ENCODE results near the gene KANTR.
"Not testable (repeated sequence)": the region's sequence is repeated elsewhere in the genome, so short reads cannot be mapped to it uniquely, and the experiment has no call there.

KANTR gene

DNA sequence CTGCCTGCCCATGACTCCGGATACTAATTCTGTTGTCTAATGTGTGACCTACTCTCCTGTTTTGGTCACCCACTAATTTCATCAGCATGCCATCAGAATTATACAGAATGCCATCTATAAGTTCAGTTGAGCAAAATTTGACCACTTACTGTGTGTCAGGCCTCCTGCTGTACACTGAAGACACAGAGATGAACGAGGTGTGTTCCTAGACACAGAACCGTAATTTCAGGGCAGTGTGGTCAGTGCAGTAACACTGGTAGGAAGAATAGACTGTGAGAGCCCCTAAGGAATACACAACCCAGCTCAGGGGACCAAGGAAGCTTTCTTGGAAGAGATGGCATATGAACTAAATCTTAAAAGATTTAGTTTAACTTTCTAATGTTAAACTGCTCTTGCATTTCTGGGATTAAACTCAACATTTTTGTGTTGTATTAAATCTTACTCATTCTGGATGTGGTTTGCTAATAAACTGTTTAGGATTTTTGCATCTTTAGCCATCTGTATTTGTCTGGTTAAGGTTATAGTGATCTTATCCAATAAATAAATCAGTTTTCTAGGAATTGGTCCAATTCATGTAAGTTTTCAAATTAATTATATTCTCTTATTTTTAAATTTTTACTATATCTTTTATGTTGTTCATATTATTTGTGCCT lies 34.3 kb downstream of the KANTR start:
- DNase-seq (ENCODE audit: low spot score) = no peak

- DNase-seq (ENCODE audit: low spot score) = no peak
These were observed 39.5 kb downstream of the KANTR start for GRCh38 chrX:53133400-53133799.

GRCh38 chrX:53135581-53135980 lies 41.6 kb downstream of the KANTR start:
- DNase-seq (ENCODE audit: low spot score) = no peak

DNA sequence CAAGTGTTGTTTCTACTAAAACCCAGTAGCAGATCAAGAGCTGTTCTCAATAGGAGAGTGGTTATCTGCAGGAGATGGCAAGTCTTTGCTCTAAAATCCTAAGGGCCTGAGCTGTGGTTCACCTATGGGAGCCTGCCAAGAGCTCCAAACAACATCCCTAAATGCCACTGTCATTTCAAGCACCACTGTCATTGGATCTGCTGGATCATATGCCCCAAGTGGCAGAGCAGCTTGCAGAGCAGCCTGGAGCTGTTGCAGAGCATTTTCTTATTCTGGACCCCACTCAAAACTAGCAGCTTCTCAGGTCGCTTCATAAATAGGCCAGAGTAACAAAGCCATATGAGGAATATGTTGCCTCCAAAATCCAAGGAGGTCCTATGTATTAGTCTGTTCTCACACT lies 59.6 kb downstream of the KANTR start:
- DNase-seq (ENCODE audit: low spot score) = no peak

DNA sequence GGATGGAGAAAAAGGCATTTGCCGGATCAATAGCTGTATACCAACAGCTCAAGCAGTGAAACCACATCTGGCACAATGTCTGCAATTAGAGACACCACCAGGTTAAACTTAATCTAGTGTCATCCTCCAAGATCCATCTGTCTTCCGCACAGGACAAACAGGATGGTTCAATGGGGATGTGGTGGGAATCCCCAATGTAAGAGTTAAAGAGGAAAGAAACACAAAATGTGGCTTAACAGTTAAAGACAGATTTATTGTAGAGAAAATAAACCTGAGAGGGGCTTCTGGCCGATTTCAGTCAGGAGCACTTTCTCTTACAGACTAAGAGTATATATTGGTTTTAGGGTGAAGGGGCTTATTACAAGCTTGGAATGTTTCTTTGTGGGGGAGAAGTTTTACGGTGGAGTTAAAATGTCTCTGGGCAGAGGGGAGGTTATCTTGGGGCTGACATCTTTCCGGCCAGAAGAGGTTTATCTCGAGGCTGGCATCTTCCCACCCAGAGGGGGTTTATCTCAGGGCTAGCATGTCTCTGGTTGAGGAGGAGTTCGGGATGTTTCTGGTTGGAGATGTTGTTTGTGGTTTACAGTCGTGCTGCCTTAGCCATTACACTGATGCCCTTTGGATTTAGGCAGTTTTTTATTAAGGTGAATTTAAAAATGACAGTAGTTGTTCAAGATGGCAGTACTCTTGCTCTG lies 61.7 kb downstream of the KANTR start:
- DNase-seq (ENCODE audit: low spot score) = no peak

DNA sequence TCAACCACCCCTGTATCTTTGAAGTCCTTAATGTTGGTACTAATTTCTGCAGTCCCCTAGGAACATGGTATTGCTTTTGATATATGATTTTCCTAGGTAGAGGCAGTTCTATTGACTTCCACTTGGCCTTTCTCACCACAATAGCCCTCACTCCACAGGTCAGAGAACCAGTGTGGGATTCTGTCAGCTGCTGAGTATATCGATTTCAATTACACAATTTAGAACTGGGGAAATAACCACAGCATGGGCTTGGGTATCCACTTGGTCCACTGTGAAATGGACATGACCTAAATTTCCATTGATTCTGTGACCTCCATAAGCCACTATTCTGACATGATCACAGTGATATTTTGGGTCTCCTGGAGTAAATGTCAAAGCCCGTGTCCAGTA lies 62.3 kb downstream of the KANTR start:
- no peak for DNase-seq (ENCODE audit: low spot score)

GRCh38 chrX:53159184-53159583 lies 65.2 kb downstream of the KANTR start:
- no peak for DNase-seq (ENCODE audit: low spot score)

GRCh38 chrX:53160297-53160983 lies 66.5 kb downstream of the KANTR start:
- no peak for DNase-seq (ENCODE audit: low spot score)

- DNase-seq (ENCODE audit: low spot score) = no peak
These were observed 69.5 kb downstream of the KANTR start for GRCh38 chrX:53163436-53163835.

GRCh38 chrX:53164566-53164965 lies 70.6 kb downstream of the KANTR start:
- DNase-seq (ENCODE audit: low spot score) = not testable (repeated sequence)

DNA sequence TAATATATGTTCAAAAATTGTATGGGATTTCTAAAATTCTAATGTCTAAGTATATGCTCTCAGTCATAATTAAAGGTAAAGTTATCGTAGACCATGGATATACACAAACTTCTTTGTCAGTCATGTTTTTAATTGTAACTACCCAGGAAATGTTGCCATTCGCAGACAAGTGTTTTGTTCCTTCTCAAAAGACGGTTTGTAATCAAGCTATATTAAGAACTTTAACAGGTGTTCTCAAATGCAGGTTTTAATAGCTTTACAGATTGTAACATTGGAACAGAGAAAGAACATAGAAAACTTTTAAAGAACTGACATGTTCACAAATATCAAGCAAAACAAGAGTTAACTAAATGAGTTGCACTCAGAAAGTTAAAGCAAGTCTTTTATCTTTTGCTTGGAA lies 72.2 kb downstream of the KANTR start:
- DNase-seq (ENCODE audit: low spot score) = no peak

DNA sequence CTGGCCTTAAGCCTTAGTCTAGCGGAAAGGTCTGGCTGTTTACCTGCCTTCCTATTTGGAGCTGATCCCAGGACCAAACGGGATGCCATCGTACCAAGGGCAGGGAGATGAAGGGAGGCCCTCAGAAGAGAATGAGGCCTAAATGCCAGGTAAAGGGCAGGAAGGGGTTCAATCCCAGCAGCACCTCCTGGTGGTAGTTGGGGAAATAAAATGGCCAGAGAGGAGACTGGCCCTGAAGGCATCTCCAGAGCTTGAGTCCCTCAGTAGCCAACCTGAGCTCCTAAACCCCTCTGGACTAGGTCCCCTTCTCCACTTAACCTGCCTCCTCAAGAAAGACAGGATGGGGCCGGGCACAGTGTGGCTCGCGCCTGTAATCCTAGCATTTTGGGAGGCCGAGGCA lies 77.4 kb downstream of the KANTR start:
- DNase-seq (ENCODE audit: low spot score) = no peak
